Ishikawa (cell line): ENCODE results near the gene PRELID2.

ENCODE experiments used
- CEBPB ChIP-seq: IDR thresholded peaks from 2 replicates; pipeline ENCODE4 v1.6.1; 2012
- CREB1 ChIP-seq: IDR thresholded peaks from 2 replicates; pipeline ENCODE4 v1.6.1; 2012; ENCODE audit warnings: low read depth
- EGR1 ChIP-seq: IDR thresholded peaks from 2 replicates; pipeline ENCODE4 v1.6.1; 2012
- EP300 ChIP-seq: IDR thresholded peaks from 2 replicates; pipeline ENCODE4 v1.6.1; 2012; ENCODE audit warnings: borderline replicate concordance
- FOXM1 ChIP-seq: IDR thresholded peaks from 2 replicates; pipeline ENCODE4 v1.6.1; 2012; ENCODE audit warnings: low read depth, borderline replicate concordance
- NFIC ChIP-seq: IDR thresholded peaks from 2 replicates; pipeline ENCODE4 v1.6.1; 2012
- RAD21 ChIP-seq: IDR thresholded peaks from 2 replicates; pipeline ENCODE4 v1.6.1; 2012; ENCODE audit warnings: low read depth
- TAF1 ChIP-seq: IDR thresholded peaks from 2 replicates; pipeline ENCODE4 v1.6.1; 2012; ENCODE audit warnings: low read depth, mild to moderate bottlenecking
- TCF12 ChIP-seq: IDR thresholded peaks from 2 replicates; pipeline ENCODE4 v1.6.1; 2012; ENCODE audit warnings: low read depth
- TEAD4 ChIP-seq: IDR thresholded peaks from 2 replicates; pipeline ENCODE4 v1.6.1; 2012
- YY1 ChIP-seq: IDR thresholded peaks from 2 replicates; pipeline ENCODE4 v1.6.1; 2012; ENCODE audit warnings: low read depth
- ZBTB7A ChIP-seq: IDR thresholded peaks from 2 replicates; pipeline ENCODE4 v1.6.1; 2012; ENCODE audit warnings: low read depth
- TF ChIP-seq, protein P1 (sequence below): IDR thresholded peaks from 2 replicates; pipeline ENCODE4 v1.6.1; 2012
- TF ChIP-seq, protein P2 (sequence below): IDR thresholded peaks from 2 replicates; pipeline ENCODE4 v1.6.1; 2012; ENCODE audit warnings: low read depth, mild to moderate bottlenecking
- TF ChIP-seq, protein P3 (sequence below): IDR thresholded peaks from 2 replicates; pipeline ENCODE4 v1.6.1; 2012

The PRELID2 gene

DNA sequence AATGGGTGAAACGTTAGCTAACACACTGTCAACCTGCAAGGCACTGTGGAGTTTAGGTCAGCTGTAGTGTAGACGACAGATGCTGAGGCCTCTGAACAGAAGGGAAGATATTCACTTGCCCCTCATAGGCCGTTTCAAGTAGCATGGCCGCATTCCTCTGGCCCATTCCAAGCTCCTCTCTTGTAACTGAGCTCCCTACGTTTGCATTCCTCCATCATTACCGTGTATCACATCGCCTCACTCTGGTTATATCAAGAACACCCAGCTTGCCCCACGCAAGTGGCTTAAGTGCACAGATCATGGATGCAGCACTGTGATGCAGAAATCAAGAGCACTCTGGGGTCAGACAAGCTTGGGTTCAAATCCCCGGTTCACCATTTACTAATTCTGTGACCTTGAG, 43.3 kb downstream of the PRELID2 start:
- TF ChIP-seq EP300, result no peak
- no peak for TF ChIP-seq EGR1
- no peak for TF ChIP-seq TEAD4
- TF ChIP-seq CEBPB, result no peak
- TF ChIP-seq FOXM1, result no peak
- TF ChIP-seq CREB1, result no peak
- TF ChIP-seq RAD21, result no peak
- no peak for TF ChIP-seq YY1
- TF ChIP-seq NFIC, result no peak
- no peak for TF ChIP-seq TCF12
- TF ChIP-seq, protein P1, sequence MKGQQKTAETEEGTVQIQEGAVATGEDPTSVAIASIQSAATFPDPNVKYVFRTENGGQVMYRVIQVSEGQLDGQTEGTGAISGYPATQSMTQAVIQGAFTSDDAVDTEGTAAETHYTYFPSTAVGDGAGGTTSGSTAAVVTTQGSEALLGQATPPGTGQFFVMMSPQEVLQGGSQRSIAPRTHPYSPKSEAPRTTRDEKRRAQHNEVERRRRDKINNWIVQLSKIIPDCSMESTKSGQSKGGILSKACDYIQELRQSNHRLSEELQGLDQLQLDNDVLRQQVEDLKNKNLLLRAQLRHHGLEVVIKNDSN, result no peak
- TF ChIP-seq, protein P2, sequence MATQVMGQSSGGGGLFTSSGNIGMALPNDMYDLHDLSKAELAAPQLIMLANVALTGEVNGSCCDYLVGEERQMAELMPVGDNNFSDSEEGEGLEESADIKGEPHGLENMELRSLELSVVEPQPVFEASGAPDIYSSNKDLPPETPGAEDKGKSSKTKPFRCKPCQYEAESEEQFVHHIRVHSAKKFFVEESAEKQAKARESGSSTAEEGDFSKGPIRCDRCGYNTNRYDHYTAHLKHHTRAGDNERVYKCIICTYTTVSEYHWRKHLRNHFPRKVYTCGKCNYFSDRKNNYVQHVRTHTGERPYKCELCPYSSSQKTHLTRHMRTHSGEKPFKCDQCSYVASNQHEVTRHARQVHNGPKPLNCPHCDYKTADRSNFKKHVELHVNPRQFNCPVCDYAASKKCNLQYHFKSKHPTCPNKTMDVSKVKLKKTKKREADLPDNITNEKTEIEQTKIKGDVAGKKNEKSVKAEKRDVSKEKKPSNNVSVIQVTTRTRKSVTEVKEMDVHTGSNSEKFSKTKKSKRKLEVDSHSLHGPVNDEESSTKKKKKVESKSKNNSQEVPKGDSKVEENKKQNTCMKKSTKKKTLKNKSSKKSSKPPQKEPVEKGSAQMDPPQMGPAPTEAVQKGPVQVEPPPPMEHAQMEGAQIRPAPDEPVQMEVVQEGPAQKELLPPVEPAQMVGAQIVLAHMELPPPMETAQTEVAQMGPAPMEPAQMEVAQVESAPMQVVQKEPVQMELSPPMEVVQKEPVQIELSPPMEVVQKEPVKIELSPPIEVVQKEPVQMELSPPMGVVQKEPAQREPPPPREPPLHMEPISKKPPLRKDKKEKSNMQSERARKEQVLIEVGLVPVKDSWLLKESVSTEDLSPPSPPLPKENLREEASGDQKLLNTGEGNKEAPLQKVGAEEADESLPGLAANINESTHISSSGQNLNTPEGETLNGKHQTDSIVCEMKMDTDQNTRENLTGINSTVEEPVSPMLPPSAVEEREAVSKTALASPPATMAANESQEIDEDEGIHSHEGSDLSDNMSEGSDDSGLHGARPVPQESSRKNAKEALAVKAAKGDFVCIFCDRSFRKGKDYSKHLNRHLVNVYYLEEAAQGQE, result no peak
- TF ChIP-seq ZBTB7A, result no peak
- TF ChIP-seq, protein P3, sequence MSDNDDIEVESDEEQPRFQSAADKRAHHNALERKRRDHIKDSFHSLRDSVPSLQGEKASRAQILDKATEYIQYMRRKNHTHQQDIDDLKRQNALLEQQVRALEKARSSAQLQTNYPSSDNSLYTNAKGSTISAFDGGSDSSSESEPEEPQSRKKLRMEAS, result no peak
- TF ChIP-seq TAF1, result no peak

- TF ChIP-seq, protein P1, result no peak
- TF ChIP-seq TAF1 (no peak), CREB1 (no peak), ZBTB7A (no peak), CEBPB (no peak), TEAD4 (no peak), RAD21 (no peak)
Observed at GRCh38 chr5:145787996-145788395, 47.1 kb downstream of the PRELID2 start.

DNA sequence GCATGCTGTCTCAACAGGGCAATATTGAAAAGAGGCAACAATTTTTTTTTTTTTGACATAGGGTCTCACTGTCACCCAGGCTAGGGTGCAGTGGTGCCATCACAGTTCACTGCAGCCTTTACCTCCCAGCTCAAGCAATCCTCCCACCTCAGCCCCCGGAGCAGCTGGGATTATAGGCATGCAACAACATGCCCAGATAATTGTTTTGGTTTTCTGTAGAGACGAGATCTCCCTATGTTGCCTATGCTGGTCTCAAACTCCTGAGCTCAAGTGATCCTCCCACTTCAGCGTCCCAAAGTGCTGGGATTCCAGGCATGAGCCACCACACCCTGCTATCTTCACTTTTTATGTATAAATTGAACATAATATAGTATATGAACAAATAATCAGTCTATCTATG, 47.6 kb downstream of the PRELID2 start:
- TF ChIP-seq RAD21 (no peak), ZBTB7A (no peak), FOXM1 (no peak), EP300 (no peak)
- TF ChIP-seq, protein P2, result no peak

DNA sequence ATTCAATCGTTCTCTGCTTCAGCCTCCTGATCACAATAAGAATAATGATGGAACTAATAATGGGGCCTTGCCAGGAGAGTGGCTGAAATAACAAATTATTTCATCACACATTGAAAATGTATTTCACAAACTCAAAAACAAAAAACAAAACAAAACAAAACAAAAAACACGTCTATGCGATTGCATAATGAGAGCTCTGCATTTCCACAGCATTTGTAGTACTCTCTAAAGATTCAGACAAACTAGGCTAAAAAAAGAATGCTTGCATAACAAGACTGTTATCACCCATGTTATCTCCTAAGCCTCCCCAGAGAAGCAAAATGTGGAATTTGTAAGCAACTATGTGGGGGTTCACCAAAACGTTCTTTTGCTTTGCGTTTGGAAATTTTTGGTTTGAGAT, 48.1 kb downstream of the PRELID2 start:
- no peak for TF ChIP-seq CEBPB
- no peak for TF ChIP-seq RAD21
- no peak for TF ChIP-seq TAF1
- no peak for TF ChIP-seq EP300
- TF ChIP-seq, protein P1, result no peak
- no peak for TF ChIP-seq CREB1
- no peak for TF ChIP-seq YY1
- no peak for TF ChIP-seq NFIC
- TF ChIP-seq TCF12, result no peak
- TF ChIP-seq EGR1, result no peak
- TF ChIP-seq, protein P2, result no peak
- TF ChIP-seq FOXM1, result no peak
- no peak for TF ChIP-seq ZBTB7A
- TF ChIP-seq TEAD4, result no peak
- TF ChIP-seq, protein P3, result no peak

GRCh38 chr5:145780982-145781381, 54.2 kb downstream of the PRELID2 start:
- TF ChIP-seq YY1 (no peak), TEAD4 (no peak), CREB1 (no peak), ZBTB7A (no peak), EGR1 (no peak), NFIC (no peak), EP300 (no peak), CEBPB (no peak), TCF12 (no peak), TAF1 (no peak), RAD21 (no peak)
- TF ChIP-seq, protein P3, result no peak
- TF ChIP-seq, protein P1, result no peak
- TF ChIP-seq, protein P2, result no peak
